ENCODE results near the gene SPOCK1.

The SPOCK1 gene

DNA sequence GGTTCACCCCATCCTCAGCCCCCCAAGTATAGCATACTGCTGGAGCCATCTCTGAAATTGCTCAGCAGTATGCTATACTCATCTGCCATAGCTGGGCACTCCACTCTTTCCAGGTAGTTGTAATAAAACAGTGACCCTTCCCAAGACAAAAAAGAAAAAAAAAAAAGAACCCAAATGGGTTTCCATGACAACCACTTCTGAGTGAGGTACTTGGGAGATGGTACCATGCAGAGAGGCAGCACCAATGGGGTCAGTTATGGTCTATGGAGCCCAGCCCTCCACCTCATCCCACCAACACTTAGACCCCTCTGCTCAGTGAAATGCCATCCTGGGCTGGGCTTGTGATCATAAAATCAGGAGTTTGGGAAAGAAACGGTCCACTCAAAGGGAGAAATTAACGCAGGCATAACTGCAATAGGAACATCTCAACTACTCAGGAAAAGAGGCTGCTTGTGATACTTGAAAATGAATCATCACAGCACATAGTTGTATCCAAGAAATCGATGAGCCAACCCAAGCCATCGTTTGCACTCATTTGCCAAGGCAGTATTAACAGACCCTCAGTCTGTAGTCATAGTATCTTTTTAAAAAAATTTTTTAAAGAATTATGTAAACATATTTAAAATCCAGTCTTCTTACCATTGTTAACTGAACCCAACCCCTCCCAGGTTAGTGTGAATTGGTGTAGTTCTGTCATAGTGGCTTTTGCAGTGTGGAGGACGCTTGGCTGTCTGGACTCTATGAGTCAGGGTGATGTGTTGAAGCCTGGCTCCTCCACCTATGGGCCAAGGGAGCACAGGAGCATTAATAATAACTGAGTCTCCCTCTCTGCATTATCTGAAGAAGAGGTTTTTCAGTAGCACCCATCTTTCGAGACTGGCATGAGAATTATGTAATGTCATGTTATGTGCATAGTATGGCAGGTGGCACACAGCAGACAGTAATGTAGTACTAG is 402.7 kb downstream of the SPOCK1 start:
- TF ChIP-seq FOXP2 (optimal IDR thresholded peaks at IDR 0.05; ENCODE audit: borderline replicate concordance, extremely low read depth, extremely low read length, insufficient read depth) (no peak), POLR2AphosphoS5 (IDR thresholded peaks at IDR 0.05; ENCODE audit: low read depth, low read length) (no peak), TAF1 (IDR thresholded peaks at IDR 0.05; ENCODE audit: borderline replicate concordance, insufficient read depth, low read length) (no peak), REST (IDR thresholded peaks at IDR 0.05; ENCODE audit: insufficient read depth in 1 of 2, low read depth in 2 of 2, low read length in 2 of 2) (no peak), SIN3A (IDR thresholded peaks at IDR 0.05; ENCODE audit: borderline replicate concordance, insufficient read depth, low read length) (no peak)

DNA sequence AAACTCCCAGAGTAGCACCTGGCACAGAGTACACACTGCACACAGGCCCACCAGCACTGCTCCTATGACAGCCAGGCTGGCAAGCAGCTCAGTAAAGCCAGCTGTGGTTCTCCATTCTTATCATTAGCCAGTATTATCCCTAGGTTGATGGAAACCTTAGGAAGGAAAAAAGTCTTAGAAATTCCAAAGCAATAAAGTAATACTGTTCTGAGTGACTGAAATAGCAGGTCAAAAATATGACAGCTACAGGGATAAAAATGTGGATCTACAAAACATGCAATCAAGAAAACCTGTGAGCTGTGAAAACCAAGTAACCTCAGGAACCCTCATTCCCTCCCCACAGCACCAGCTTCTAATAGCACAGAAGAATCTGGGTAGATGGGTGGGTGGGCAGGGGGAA is 403.5 kb downstream of the SPOCK1 start:
- TF ChIP-seq POLR2AphosphoS5 (IDR thresholded peaks at IDR 0.05; ENCODE audit: low read depth, low read length), result no peak
- TF ChIP-seq FOXP2 (optimal IDR thresholded peaks at IDR 0.05; ENCODE audit: borderline replicate concordance, extremely low read depth, extremely low read length, insufficient read depth), result no peak
- TF ChIP-seq REST (IDR thresholded peaks at IDR 0.05; ENCODE audit: insufficient read depth in 1 of 2, low read depth in 2 of 2, low read length in 2 of 2), result no peak
- no peak for TF ChIP-seq TAF1 (IDR thresholded peaks at IDR 0.05; ENCODE audit: borderline replicate concordance, insufficient read depth, low read length)
- TF ChIP-seq SIN3A (IDR thresholded peaks at IDR 0.05; ENCODE audit: borderline replicate concordance, insufficient read depth, low read length), result no peak

GRCh38 chr5:137092831-137093230 is 406.3 kb downstream of the SPOCK1 start:
- TF ChIP-seq POLR2AphosphoS5 (IDR thresholded peaks at IDR 0.05; ENCODE audit: low read depth, low read length), result no peak
- TF ChIP-seq FOXP2 (optimal IDR thresholded peaks at IDR 0.05; ENCODE audit: borderline replicate concordance, extremely low read depth, extremely low read length, insufficient read depth), result no peak
- no peak for TF ChIP-seq TAF1 (IDR thresholded peaks at IDR 0.05; ENCODE audit: borderline replicate concordance, insufficient read depth, low read length)
- no peak for TF ChIP-seq REST (IDR thresholded peaks at IDR 0.05; ENCODE audit: insufficient read depth in 1 of 2, low read depth in 2 of 2, low read length in 2 of 2)
- TF ChIP-seq SIN3A (IDR thresholded peaks at IDR 0.05; ENCODE audit: borderline replicate concordance, insufficient read depth, low read length), result no peak

GRCh38 chr5:137091472-137091871 is 407.7 kb downstream of the SPOCK1 start:
- TF ChIP-seq TAF1 (IDR thresholded peaks at IDR 0.05; ENCODE audit: borderline replicate concordance, insufficient read depth, low read length) (no peak), SIN3A (IDR thresholded peaks at IDR 0.05; ENCODE audit: borderline replicate concordance, insufficient read depth, low read length) (no peak), POLR2AphosphoS5 (IDR thresholded peaks at IDR 0.05; ENCODE audit: low read depth, low read length) (no peak), FOXP2 (optimal IDR thresholded peaks at IDR 0.05; ENCODE audit: borderline replicate concordance, extremely low read depth, extremely low read length, insufficient read depth) (no peak), REST (IDR thresholded peaks at IDR 0.05; ENCODE audit: insufficient read depth in 1 of 2, low read depth in 2 of 2, low read length in 2 of 2) (no peak)
